Esophagus muscularis mucosa (tissue), 3 donors: ENCODE data around the gene BDNF.

Experiments used
- CTCF ChIP-seq, 3 experiments: fragments of 200-600 bp in 2 of 3; fragments of 450-650 bp in 1 of 3; sonication (generic) in 2 of 3; IDR thresholded peaks; one replicate each; pipeline ENCODE4 v1.5.1; 2017 to 2019; ENCODE audit warnings: antibody characterized with exemption in 3 of 3, mild to moderate bottlenecking in 2 of 3, moderate library complexity in 1 of 3
- POLR2A ChIP-seq: fragments of 450-650 bp; IDR thresholded peaks from one replicate; pipeline ENCODE4 v1.6.1; 2017; ENCODE audit warnings: antibody characterized with exemption, moderate library complexity, mild to moderate bottlenecking, low read depth
- POLR2AphosphoS5 ChIP-seq, 2 donors: sonication (generic); formaldehyde crosslinking; IDR thresholded peaks; one replicate each; pipeline ENCODE4 v1.6.1; 2017; ENCODE audit warnings: antibody characterized with exemption in 2 of 2

DNA sequence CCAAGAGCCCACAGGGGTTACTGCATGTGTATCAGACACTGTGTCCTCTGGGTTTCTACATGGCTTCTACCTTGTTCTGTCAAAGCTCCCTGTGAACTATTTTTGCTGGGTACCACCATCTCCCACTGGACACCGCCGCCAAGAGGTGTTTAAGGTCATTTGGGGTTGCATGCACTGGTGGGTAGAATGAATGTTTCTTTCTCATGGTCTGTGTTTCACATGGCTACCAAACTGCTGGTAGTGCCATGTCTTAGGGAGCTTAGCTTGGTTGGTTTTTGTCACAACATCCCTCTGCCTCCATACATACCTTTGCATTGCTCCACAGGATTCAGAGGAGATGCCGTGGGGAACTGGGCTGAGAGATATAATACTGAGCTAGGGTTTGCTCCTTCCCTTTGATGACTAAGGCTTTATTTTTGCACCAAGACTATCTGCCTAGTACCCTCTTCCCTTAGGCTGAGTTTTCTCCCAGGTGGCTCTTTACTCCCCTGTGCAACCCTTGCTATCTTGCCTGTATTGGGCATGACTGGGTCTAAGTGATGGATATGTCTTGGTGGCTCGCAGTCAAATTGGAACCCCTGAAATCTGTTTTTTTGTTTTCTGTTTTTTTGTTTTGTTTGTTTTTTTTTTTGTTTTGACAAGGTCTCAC is 73.2 kb downstream of the BDNF start:
- TF ChIP-seq CTCF (IDR thresholded peaks at IDR 0.05) (no peak), POLR2A (no peak), POLR2AphosphoS5 (IDR thresholded peaks at IDR 0.05) (no peak)
